NCI-H1694 (cell line): ENCODE measurements around the gene PCNP.
A peak's percentile ranks its signal among the peaks of the same experiment; 100 is the strongest.
"Not testable (repeated sequence)": the region's sequence is repeated elsewhere in the genome, so short reads cannot be mapped to it uniquely, and the experiment has no call there.

ENCODE experiments used
- DNase-seq: peaks from one replicate; lab custom pipeline; 2025; lab: John Stamatoyannopoulos, UW

The PCNP gene

GRCh38 chr3:101567528-101568317 is 6.3 kb upstream of the PCNP start:
- DNase-seq: no peak

GRCh38 chr3:101571028-101571895 is 2.7 kb upstream of the PCNP start:
- DNase-seq: no peak

DNA sequence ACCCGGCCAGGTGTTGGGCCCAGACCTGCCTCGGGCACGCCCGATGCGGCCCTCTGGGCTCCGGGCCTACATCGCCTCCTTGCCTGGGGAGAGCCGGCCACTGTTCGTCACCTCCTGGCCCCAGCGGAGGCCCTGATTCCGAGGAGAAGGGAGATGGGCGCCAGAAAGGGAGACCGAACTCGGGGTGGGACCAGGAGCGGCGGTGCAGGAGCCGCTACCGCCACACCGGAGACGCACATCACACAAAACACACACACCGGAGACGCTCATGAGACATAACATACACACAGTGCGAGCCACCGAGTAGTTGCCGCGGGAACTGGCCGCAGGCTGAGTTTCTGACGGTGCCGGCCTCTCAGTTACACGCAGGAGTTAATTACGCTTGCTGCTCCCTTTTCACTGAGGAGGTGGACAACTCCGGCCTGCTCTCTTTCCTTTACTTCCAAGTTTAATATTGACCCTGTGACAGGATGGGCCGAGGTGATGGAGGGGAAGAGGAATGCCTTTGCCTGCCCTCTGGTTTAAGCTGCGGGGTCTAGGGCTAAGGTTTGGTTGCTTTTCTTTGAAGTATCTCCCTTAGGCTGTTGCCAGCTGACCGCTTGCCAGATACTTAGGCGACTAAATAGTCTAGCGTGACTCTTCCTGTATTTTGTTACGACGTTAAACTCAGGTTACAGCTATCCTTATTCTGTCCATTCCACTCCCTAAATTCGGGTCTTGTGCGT is 570 bp downstream of the PCNP start:
- DNase-seq: peak; percentile 28

DNA sequence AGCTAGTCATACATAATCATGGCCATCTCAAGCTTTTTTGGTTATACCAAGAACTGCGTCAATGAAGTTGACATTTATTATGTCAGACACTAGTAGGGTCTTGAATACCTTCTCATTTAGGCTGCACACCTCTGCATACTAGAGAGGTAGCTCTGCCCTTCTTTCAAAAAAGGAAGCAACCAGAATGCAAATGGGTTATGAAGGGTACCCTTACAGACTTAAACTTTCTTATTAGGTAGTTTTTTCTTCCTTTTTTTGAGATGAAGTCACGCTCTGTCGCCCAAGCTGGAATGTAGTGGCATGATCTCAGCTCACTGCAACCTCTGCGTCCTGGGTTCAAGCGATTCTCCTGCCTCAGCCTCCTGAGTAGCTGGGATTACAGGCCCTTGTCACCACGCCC is 3.3 kb downstream of the PCNP start:
- DNase-seq: no peak

DNA sequence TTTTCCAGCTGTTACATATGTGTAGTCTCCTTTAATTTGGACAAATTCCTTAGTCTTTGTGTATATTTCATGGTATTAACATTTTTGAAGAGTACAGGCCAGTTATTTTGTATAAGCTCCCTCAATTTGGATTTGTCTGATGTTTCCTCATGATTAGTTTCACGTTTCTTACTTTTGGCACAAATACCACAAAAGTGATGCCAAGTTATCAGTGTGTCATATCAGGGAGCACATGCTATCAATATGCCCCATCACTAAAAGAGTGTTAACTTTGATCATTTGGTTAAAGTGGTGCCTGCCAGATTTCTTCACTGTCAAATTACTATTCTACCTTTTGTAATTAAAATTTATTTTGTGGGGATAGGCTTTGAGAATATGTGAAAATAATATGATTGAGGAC is 14.6 kb downstream of the PCNP start:
- no peak for DNase-seq

GRCh38 chr3:101591071-101591470 is 17.1 kb downstream of the PCNP start:
- DNase-seq: no peak

- no peak for DNase-seq
These were observed 28.8 kb downstream of the PCNP start for GRCh38 chr3:101602731-101603130.

DNA sequence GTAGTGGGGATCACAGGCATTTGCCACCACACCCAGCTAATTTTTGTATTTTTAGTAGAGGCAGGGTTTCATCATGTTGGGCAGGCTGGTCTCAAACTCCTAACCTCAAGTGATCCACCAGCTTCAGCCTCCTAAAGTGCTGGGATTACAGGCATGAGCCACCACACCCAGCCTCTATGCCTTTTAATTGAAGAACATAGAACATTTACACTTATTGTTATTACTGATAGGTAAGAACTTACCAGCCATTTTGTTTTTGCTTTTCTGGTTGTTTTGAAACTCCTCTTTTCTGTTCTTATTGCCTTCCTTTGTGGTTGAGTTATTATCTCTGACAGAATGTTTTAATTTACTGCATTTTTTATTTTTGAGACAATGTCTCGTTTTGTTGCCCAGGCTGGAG is 29.2 kb downstream of the PCNP start:
- DNase-seq: no peak

- not testable (repeated sequence) for DNase-seq
These were observed 31.4 kb downstream of the PCNP start for GRCh38 chr3:101605398-101605797.

DNA sequence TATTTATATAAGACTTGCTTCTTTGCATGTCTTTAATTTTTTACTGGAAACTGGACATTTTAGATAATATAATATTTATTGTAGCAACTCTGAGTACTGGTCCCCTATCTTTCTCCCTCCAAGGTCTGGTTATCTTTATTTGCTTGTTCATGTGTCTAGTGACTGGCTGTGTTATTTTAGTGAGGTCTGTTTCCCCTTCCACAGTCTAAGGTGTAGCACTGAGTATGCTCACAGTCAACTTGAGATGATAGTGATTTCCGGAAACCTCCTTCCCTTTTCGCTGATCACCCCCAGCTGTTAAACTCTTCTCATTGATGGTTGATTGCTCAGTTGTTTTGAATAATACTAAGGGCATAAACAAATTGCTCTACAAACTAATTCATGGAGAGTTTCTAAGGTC is 37.0 kb downstream of the PCNP start:
- no peak for DNase-seq

DNA sequence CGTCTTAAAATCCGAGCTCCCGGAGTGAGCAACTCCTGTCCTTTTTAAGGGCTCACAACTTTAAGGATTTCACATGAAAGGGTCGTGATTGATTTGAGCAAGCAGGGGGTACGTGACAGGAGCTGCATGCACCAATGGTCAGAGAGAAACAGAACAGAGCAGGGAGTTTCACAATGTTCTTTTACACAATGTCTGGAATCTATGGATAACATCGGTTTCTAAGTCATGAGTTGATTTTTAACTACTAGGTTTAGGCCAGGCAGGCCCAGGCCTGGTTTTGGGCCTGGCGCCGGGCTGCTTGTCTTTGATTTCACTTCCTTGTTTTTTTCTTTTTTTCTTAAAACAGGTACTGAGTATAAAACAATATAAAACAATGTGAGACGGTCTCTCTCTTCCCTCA is 39.0 kb downstream of the PCNP start:
- not testable (repeated sequence) for DNase-seq

DNA sequence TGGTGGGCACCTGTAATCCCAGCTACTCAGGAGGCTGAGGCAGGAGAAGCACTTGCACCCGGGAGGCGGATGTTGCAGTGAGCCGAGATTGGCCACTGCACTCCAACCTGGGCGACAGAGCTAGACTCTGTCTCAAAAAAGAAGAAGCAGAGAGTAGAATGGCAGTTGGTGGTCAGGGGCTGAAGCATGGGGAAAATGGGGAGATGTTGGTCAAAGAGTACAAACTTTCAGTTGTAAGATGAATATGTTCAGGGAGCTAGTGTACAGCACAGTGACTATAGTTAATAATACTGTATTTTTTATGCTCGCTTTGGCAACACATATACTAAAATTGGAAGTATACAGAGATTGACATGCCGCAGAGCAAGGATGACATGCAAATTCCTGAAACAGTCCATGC is 41.5 kb downstream of the PCNP start:
- no peak for DNase-seq

DNA sequence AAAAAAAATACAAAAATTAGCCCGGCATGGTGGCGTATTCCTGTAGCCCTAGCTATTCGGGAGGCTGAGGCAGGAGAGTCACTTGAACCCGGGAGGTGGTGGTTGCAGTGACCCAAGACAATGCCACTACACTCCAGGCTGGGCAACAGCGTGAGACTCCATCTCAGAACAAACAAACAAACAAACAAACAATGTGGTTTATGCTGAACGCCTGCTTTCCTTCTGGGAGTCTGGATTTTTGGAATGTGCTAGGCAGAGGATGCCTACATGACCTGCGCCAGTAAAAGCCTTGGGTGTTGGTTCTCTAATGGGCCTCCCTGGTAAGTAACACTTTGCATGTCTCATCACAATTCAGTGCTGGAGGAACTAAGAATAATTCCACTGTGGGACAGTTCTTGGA is 43.5 kb downstream of the PCNP start:
- no peak for DNase-seq

DNA sequence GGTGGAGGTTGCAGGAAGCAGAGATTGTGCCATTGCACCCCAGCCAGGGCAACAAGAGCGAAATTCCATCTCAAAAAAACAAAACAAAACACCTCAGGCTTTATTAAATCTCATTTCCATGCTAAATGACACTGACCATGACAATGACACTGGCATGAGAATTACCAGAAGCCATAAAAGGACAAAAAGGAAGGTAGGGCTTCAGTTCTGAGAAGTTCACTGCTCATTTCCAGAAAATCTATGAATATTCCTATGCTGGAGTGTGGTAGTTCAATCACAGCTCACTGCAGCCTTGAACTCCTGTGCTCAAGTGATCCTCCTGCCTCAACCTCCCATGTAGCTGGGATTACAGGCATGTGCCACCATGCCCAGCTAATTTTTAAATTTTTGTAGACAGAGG is 44.7 kb downstream of the PCNP start:
- no peak for DNase-seq

- no peak for DNase-seq
These were observed 45.8 kb downstream of the PCNP start for GRCh38 chr3:101619734-101620133.

DNA sequence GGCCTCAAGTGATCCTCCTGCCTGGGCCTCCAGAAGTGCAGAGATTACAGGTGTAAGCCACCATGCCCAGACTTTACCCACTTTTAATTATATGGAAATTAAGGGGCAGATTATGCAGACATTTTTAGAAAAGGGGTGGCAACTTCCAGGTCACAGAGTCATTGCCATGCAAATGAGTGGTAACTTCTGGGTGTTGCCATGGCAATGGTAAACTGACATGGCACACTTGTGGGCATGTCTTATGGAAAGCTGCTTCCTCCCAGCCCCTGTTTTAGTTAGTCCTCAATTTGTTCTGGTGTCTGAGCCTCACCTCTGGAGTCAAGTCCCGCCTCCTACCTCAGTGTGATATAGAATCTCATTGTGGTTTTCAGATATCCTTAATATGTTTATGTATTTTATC is 49.7 kb downstream of the PCNP start:
- DNase-seq: no peak

DNA sequence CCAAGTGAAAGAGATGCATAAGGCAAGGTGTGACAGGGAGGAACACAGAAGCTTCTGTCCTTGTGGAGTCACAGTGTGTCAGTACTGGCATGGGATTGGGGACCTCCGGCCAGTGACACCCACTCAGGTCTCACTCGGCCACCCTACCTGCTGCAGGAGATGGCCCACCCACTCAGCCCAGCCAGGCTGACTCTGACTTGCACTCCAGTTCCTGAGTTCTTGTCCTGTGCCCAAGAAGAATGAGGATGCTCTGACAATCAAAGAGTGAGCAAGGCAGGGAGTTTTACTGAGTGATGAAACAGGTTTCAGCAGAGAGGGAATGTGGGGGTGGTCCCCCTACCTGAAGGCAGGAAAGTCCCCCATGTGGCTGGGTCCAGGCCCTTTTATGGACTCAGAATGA is 50.9 kb downstream of the PCNP start:
- DNase-seq: no peak

DNA sequence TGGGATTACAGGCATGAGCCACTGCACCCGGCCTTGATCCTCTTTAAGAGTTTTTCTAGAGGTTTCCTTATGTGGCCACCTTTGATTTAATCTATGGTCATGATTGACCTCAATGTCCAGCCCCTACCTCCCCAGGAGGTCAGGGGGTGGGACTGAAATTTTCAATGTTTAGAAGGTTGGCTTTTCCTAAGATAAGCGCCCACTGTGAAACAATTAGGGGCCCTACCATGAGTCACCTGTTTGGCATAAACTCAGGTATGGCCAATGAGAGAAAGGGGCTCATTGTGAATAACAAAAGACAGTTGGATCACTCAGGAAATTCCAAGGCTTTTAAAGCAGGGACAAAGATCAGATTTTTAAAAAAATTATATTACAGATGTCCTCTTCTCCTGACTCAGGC is 51.9 kb downstream of the PCNP start:
- no peak for DNase-seq

DNA sequence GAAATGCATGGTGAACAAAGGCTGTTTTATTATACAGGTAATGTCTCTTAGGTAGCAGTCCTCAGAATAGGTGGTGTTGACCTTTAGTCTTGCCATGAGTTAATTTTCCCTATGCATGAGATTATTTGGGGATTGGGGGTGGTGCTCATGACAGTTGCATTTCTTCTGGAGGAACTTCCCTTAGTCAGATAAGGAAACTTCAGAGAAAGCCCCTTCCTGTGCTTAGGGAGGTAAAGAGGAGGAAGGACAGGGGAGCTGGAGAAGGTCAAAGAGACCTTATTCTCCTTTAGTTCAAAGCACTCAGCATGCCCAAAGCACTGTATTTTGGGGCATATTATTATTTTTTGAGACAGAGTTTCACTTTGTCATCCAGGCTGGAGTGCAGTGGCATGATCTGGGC is 55.2 kb downstream of the PCNP start:
- no peak for DNase-seq

GRCh38 chr3:101631098-101631796 is 57.3 kb downstream of the PCNP start:
- no peak for DNase-seq

DNA sequence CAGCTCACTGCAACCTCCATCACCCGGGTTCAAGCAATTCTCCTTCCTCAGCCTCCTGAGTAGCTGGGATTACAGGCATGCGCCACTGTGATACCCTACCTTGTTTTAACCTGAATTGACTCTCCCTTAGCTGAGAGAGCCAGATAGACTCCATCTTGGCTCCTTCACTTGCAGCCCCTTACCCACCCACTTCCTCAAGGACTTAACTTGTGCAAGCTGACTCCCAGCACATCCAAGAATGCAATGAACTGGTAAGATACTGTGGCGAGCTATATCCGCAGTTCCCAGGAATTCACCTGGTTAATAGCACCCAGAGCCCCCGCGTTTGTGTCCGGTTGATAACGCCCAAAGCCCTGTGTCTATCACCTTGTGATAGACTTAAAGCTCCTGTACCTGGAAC is 58.0 kb downstream of the PCNP start:
- not testable (repeated sequence) for DNase-seq

- DNase-seq: no peak
These were observed 58.6 kb downstream of the PCNP start for GRCh38 chr3:101632586-101632985.
